Measurements from ENCODE around the gene OSBPL5. TPM values are rescaled to one million over a fixed set of nuclear protein-coding genes. Genes with fewer than 3 reads are reported as not detected.

OSBPL5 gene
- 90.1 TPM for total RNA-seq

GRCh38 chr11:3165152-3165705 lies at the start of gene OSBPL5:
OSBPL5 (minus strand) TSS chr11:3165310; CDS start chr11:3129148, 36,162 bp downstream.

GRCh38 chr11:3057069-3057963 lies 107.8 kb downstream of the OSBPL5 start, which contains the start of gene CARS1:
CARS1 (minus strand) TSS chr11:3057423; CDS start chr11:3057367, 56 bp downstream.

Small RNA genes within 50 kb of the gene (small RNA-seq; reads per million reads assigned to genes)
- not detected for gene RNU1-91P (ENCODE audit: low replicate concordance)

Other genes with a start within 250 kb of the OSBPL5 start
- not detected for gene PHLDA2, start 235.9 kb downstream of the OSBPL5 start, total RNA-seq
- gene NAP1L4, start 173.0 kb downstream of the OSBPL5 start, total RNA-seq, result 235 TPM
- gene CARS1, start 107.9 kb downstream of the OSBPL5 start, total RNA-seq, result 49.8 TPM
- not detected for gene MRGPRG, start 53.5 kb upstream of the OSBPL5 start, total RNA-seq
- gene MRGPRE, start 67.1 kb upstream of the OSBPL5 start, total RNA-seq, result not detected
- gene ZNF195, start 213.8 kb upstream of the OSBPL5 start, total RNA-seq, result 90.5 TPM